Stimulated activated CD8-positive, alpha-beta memory T cell treated with anti-CD3 and anti-CD28 coated beads, Interleukin-2, amount 100 ng/mL, for 1 hour (primary cell): ENCODE data around the gene ERCC5.

Experiments
- DNase-seq, 2 donors: peaks; one replicate each; pipeline ENCODE4 v3.0.0-alpha.2; 2020; ENCODE audit warnings: low read depth in 2 of 2

The ERCC5 gene

DNA sequence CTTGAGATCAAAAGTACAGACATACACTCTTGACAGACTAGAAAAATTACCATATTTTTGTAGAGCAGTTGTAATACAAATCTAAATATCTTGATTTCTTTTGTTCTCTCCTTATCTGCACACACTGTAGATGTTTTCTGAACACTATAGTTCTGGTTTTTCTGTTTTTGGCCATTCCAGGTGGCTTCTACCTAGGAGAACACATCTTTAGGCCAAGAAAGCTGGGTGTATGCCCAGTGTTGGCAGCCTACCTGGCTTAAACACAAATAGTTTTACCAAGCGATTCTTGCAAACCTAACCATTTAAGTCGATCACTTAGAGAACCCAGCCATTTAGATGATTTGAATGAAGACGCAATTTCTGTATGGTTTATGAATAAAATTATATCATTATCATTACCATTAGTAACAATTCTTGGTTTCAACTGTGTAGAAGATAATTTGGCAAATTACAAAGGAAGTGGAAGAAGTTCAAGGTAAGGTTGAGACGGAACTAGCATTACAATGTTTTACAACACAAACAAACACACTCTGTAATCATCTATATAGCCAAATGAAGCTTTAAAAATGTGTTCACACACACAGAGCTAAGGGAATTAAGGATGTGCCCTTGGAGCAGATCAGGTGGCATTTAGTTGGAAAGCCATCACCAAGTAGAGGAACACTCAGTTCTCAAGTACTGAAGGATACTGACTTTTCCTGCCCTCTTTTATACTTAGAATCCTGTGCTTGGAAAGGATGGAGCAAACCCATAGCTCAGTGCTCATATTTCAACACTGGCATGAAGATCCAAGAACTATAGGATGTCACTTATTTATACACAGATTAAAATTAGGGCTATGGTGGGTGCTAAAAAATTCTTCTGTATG, 36.2 kb downstream of the ERCC5 start:
- DNase-seq = no peak

DNA sequence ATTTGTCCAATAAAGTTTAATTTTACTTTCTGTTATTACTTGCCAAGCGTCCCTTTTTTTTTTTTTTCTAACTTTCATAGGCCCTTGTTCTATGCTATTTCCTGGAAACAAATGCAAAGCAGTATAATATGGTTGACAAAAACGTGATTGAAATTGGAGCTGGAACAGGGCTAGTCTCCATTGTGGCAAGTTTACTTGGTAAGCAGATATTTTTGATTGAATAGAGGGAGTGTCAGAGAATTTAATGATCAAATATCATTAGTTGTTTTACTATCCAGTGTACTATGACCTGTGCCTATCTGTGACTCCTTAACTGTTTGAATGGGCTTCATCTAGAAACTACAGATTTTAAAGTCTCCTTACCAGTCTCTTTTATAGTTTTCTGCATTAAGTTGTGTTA, 46.7 kb downstream of the ERCC5 start:
- DNase-seq = no peak

DNA sequence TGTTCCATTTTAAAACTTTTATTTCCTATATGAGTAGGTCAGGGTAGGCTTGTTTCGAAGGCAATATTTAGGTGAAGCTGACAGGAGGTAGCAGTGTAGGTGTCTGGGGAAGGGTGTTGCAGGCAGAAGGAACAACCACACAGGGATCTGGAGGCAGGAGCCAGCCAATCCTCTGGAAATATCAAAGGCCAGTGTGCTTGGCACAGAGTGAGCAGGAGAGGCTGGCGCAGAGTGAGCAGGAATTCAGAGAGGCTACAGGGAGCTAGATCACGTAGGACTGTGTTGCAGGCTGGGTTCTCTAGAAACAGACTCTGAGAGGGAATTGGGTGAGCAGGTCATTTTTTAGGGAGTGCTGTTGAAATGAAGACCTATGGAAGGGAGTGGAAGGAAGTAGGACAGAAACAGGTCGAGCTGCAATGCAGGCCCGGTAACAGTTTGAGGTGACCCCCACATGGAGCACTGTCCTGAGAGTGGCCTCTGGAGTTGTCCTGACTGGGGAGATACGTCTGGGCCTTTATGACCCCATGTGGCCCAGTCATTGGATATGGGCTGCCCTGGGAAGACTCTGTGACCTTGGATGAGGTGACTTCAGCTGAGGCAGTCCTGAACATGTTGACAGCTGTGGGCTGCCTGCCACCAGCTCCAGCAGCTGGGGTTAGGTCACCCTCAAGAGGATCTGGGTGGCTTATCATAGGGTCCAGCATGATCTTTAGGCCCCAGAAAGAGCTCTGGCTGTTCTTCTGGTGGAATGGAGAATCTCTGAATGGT, 51.7 kb downstream of the ERCC5 start:
- no peak for DNase-seq

DNA sequence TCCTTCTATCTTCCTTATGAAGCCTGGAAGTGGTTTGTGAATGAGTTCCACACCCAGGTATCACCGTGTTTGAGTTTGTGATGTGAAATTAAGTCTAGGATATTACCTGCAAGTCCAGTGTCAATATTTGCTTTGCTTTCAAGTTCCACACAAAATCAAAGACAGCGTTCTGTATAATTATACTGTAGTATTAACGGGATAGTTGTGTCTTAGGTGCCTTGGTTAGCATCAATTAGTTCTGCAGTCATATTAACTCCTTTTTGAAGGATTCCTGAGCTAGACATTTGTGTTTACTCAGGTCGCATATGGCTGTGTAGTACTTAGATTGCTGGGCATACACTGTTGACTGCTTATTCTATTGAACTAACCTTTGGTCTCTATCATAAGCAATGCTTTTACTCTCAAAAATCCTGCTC, 54.4 kb downstream of the ERCC5 start:
- no peak for DNase-seq

DNA sequence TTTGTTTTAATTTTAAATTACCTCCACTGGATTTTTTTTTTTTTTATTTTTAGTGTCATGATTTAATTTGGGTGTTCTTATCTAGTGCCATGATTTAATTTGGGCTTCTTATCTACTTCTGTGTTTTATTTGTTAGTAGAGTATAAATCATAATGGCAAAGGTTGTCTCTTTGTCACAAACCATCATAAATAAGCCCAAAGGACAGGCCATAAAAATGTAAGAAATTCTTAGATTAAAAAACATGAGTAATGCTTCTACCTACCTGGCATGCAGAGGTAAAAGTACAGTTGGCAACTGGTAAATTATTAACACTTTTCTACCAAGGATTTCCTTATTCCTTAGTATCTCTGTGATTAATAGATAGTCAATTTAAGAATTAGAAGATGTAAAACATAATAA, 55.2 kb downstream of the ERCC5 start:
- DNase-seq = no peak

DNA sequence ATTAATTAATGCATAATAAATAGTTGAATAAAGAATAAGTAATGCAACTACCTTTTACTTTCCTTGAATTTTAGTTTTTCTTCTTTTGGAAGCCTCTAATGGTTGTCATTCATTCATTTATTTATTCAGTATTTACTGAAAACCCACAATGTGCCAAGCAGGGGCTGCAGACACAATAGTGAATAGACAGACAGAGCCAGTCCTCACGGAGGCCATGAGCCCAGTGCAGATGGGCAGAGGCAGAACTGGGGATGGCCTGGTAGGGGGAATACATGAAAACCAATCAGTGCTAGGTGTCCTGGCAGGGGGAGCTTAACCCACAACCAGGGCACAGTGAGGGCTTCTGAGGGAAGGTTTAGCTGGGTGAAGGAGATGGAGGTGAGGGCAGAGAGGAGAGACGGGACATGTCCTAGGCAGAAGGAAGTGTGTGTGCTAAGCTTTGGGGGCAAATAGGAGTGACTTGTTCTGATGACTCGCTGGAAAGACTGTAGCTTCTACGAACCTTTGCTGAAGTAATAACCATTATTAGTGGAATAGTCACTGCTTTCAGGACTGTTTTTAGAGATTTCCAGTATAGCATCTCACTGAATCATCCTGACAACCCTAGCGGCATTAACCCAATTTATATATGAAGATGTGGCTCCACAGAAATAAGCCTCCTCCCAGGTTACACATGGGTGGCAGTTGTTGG, 55.9 kb downstream of the ERCC5 start:
- no peak for DNase-seq

DNA sequence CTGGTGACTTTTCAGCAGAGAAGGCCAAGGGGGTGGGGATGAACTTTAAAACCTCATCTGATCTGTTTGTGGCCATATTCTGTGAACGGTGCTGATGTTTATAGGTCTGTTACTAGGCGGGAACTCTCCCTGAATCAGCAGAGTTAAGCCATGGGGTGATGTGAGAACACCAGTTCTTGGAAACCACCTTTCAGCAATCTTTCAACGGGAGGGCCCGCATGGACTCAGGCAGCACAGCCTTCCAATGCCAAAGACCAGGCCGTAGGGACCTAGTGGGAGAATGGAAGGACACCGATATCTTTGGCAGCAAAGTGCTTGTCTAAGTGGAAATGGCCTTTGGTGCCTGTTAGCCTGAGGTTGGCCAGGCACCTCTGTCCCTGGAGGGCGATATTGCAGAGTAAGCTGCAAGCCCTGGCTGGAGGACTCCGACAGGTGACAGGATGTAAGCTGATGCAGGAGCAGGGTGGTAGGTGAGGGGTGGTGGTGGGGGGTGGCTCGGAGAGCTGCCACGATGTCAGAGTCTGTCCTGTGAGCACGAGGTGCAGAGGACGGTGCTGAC, 57.0 kb downstream of the ERCC5 start:
- no peak for DNase-seq

DNA sequence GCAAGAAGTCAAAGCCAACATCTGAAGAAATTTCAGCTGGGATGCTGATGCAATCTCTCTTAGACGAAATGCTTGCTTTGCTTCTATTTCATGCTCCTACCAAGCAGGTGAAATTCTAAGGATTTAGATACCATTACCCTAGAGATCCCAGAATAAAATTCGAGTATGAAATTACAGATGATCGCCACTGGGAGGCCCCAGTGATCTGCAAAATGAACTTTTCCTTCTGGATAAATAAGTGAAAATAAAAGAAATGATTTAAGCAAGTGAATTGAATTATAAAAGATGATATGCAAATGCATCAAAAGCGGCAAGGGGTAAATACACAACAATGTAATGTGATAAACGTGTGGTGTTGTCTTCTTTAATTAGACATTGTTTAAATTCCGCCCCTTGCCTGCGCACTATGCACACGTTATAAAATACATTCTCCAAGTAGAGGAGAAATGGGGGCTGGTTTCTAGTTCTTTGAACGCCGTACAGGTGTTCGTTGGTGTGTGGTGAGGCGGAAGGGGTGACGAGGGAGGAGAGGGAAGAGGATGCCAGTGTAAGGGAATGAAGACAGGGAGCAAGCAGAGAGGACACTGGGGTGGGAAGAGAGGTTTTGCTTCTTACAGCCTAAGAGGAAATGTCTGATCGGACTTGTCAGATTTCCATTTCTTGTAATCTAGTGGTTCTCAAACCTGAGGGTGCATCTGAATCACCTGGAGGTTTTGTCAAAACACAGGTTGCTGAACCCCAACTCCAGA, 58.0 kb downstream of the ERCC5 start:
- no peak for DNase-seq

DNA sequence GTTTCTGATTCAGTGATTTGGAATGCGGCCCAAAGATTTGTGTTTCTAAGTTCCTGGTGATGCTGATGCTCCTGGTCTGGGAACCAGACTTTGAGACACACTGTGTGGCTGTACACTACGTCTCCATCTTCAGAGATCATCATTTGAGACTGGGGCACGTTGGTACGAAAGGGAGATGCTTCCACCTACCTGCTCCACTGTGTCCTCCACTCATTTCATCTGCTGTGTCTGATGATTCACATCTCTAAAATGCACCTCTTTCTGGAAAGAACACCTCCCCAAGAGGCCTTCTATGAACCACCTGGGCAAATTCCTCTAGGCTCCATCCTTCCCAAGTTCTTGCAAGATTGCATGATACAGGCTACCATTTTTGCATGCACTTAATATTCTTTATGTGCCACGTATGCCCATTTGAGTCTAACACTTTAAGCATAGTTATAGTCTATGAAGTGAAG, 58.6 kb downstream of the ERCC5 start:
- no peak for DNase-seq

DNA sequence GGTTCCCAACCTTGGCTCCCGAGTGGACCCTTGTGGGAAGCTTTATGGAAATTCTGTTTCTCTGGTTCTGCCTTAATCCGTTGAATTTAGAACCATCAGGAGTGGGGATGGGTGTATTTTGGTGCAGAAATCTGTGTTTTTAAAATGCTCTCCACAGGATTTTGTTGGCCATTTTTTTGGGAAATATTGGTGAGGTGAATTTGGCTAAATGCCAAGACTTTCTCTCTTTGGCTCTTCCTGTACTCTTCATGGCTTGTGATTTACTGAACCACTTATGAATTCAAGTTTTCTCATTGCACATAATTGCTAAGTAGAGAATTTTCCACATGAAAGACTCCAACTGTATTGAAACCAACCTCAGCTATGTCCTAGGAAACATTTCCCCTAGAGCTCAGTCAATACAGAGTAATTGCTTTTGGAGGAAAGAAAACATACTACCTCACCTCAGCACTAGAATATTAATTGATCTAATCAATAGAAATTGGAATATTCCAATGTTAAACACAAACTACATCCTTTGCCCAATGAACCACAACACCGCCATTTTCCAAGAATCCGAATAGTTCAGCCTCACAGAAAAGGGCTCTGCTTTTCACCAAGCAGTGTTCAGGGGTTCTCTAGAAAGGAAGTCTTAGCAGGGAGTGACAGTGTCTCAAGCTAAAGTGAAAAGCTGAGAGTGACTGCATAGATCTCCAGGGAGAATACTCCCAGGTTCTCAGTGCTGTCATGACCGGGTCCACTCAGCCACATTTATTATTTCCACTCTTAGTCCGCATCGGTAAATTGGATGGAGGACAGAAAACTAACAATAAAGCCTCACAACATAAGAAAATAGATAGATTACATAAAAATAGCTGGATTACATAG, 60.3 kb downstream of the ERCC5 start:
- no peak for DNase-seq

DNA sequence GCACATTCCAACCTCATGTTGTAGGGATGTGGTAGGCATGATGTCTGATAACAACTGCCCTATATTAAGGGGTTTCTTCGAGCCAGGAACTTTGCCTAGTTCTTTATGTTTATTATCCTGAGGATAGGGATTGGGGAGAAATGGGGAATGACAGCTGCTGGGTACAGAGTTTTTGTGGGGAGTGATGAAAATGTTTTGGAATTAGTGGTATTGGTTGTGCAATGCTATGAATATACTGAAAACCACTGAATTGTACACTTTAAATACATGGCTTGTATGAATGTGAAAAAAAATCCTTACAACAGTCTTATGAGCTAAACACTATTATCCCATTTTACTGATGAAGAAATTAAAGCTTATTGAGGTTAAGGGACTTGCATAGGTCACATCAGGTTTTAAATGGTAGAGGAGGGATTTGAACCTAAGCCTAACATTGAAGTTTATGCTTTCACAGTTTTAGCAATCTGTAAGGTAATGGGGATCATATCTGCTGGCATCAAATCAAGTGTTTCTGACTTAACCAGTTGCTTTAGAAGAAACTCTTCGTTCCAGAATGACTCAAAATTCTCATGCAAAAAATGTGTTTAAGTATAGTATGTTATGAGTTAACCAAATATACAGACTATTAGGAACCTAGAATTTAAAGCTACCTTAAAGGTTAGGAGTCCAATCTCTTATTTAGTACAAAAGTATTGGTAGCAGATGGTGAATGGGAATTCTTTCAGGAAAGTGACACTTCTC, 61.4 kb downstream of the ERCC5 start:
- DNase-seq = no peak

DNA sequence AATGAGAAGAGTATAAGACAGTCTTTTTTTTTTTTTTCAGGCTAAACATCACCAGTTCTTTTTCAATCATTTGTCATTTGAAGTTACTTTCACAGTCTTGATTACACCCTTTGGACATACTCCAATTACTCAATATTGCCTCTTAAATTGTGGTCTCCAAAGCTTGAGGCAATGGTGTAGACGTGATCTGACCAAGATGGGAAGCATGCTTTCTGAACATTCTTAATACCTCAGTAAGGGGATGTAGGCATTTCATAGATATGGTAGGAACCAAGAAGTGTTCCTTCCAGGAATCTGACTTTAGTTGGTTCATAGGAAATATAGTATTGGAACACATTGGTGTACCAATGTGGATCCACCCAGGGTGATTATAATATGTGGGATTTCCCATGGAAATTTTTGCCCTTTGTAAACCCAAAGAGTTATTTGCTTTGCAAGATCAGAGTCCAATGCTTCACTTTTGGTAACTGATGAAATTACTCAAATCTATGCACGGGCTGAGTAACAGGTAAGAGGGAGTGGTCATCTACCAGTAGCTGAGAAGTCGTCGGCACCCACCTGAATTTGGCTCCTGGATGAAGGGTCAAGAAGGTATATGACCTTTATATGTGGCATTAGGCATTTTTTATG, 62.2 kb downstream of the ERCC5 start:
- no peak for DNase-seq

DNA sequence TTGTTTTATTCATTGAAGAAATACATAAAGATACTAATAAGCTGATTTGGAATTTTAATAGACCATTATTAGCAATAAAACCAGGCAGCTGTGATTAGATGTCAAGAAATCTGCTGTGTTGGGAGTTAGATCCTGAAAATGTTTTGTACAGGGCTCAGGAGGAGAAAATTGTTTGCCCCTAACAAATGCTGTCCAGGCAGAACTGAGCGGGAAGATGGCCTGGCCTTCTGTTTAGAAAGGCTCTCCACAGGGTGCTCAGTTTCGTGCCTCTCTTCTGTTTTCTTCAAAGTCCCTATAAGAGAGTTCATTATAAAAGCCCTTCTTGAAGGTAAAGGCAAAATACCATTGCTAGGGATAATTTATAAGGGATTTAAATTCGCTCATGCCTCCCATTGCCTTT, 64.1 kb downstream of the ERCC5 start:
- no peak for DNase-seq

DNA sequence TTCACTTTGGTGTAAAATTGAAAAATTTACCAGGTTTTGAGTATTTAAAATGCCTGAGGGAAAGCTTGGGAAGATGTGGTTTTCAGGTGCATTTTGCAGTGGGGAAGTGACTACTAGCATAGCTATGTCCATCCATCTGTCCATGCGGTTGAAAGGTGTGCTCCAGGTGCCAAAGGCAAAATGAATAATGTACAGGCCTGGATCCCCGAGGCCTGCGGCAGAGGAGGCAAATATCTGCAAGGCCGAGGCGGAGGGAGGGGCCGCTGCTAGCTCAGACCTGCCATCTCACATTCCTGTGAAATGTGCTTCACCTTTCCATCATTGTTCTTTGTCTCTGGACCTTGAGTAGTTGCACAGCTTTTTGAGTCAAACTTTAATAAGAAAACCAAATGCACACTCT, 65.5 kb downstream of the ERCC5 start:
- no peak for DNase-seq

DNA sequence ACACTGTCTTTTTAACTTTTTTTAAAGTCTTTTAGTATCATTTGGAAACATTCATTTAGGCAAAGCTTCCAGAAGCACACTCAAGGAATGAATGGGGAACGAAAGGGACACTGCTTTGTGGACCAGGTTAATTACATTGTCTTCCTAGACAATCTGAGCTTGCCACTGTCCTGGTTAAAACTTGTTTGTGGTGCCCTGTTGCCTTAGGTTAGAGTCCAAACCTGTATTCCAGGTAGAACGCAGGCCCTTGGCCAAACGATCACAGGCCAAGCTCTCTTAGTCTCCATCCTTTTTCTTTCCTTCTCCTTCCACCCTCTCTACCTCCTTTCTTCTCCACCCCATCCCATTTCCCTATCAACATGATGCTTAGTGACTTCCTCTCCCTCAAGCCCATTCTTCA, 66.8 kb downstream of the ERCC5 start:
- no peak for DNase-seq

DNA sequence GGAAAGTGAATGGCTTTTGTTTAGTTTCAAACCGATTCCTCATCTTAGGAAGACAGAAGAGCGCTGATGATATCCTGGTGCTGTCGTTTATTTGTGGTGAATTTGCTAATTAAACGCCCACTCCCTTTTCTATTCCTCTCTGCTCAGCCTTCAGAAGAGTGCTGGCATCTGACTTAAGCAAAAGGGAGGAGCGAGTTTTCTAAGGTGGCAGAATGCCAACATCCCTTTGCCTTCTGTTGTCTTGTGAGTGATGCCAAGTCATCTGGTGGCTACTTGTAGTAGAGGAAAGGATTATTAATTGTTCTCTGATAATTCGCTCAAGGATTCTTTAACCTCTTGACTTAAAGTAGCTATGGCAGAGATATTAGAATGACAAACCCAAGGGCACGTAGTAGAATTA, 68.1 kb downstream of the ERCC5 start:
- DNase-seq = no peak

DNA sequence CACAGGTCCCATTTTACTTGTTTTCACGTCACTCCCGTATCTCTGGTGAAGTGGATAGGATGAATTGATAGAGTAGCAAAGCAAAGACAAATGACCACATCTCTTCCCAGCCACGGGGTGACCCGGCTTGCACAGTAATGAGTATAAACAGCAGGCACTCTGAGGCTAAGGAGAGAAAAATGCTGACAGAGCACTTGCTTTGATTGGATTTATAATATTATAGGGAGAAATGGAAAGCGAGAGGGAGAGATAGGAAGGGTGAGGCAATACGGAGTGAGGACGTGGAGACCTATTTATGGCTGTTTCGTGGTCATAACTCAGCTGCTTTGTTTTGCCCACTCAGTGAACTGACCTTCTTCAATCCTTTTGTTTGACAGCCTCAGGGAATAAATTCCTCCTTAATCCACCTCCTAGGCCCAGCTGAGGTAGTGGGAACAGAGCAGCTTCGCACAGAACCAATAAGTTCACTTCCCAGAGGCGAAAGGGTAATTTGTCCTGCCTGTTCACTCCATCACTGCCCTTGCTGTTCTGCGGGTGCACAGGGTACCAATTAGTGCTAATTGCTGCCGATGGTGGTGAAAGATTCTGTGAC, 68.6 kb downstream of the ERCC5 start:
- DNase-seq = no peak

DNA sequence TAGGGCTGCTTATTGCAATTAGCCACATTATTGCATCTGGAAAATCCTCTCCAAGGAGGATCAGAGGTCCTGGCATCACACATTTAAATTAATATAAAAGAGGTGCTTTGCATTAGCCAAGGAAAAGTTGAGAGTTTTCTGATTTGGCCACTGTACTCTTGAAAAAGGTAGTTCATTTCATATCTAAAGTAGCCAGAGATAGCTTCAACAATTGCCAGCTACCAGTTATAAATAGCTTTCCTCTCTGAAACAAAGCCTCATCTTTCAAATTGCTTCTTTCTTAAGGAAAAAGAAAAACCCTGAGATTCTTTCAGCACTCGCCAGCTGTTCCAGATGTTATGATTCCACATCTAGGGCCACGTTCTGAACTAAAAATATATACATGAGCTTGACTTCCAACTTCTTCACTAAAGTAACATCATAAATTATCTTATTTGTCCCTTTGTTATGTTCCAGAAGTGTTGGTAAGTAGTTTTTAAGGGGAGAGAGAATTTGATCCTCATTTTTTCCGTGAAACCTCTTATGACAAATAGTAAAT, 69.6 kb downstream of the ERCC5 start:
- DNase-seq = no peak

DNA sequence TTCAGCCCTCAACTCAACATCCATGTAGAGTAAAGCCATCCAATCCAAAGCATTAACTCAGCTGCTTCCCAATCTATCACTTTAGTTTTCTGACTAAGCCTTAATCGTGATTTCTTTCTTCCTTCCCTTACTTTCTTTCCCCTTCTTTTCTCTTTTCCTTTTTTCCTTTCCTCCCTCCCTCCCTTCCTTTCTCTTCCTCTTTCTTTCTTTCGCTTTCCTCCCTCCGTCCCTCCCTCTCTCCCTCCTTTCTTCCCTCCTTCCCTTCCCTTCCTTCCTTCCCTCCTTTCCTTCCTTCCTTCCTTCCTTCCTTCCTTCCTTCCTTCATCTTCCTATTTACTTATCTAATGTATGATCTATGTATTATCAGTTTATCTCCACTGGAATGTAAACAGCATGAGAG, 71.2 kb downstream of the ERCC5 start:
- no peak for DNase-seq
